Astrocyte of the spinal cord (primary cell): ENCODE results near the gene MUC20.
"Not testable (repeated sequence)": the region's sequence is repeated elsewhere in the genome, so short reads cannot be mapped to it uniquely, and the experiment has no call there.

ENCODE experiments used
- DNase-seq: peaks from one replicate; pipeline ENCODE4 v3.0.0; 2011; ENCODE audit warnings: low read depth, low spot score
- H3K4me3 ChIP-seq: 2 replicates; pipeline ENCODE4 v1.5.1; 2011; ENCODE audit warnings: low read depth, mild to moderate bottlenecking, low read length, moderate library complexity
- in situ Hi-C: cut with HindIII; loops from 2 replicates; pipeline ENCODE4 v1.10.0; 2017; ENCODE audit warnings: low sequenced_read_pairs
- TF ChIP-seq, protein P1 (sequence below): IDR thresholded peaks from 2 replicates; pipeline ENCODE4 v1.5.1; 2012; ENCODE audit warnings: low read depth, mild to moderate bottlenecking, low read length, inconsistent platforms

MUC20 gene

DNA sequence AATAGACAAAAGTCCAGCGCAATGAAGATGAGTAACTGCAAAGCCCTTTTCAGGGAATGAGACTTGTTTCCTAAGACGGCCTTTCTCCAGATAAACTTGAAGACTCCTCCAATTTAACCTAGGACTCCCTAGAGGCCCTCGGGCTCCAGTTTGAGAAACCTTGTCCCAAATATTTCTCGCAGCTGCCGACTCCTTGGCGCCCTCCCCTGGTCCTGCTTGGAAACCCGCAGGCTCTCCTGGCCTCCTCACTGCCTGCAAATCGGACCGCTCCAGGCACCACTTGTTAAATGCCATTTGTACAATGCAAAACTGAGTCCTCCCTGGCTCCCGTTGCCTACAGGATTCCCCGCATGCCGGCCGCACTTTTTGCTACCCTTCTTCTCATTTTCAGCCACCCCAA is 54.1 kb downstream of the MUC20 start:
- in situ Hi-C loops, result no loop called here
- DNase-seq, result peak; percentile 10
- no peak overlapping the region for H3K4me3 ChIP-seq
- TF ChIP-seq, protein P1, sequence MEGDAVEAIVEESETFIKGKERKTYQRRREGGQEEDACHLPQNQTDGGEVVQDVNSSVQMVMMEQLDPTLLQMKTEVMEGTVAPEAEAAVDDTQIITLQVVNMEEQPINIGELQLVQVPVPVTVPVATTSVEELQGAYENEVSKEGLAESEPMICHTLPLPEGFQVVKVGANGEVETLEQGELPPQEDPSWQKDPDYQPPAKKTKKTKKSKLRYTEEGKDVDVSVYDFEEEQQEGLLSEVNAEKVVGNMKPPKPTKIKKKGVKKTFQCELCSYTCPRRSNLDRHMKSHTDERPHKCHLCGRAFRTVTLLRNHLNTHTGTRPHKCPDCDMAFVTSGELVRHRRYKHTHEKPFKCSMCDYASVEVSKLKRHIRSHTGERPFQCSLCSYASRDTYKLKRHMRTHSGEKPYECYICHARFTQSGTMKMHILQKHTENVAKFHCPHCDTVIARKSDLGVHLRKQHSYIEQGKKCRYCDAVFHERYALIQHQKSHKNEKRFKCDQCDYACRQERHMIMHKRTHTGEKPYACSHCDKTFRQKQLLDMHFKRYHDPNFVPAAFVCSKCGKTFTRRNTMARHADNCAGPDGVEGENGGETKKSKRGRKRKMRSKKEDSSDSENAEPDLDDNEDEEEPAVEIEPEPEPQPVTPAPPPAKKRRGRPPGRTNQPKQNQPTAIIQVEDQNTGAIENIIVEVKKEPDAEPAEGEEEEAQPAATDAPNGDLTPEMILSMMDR, result peak; percentile 66

DNA sequence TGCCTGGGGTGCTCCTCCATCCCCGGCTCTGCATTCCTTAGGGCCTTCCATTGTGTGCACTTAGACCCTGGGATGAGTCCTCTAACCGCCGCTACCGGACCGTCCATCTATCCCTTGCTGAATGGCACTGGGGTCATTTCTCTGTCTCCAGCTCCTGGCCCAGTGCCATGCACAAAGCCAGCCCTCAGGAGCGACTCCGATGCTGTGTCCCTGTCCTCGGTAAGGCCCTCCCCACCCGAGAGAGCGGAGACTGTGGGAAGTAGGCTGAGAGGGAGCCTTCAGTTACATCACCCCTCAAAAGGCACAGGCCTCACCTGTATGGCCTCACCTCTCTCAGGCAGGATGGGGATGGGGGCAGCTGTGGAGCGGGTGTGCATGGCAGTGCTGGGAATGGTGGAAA is 57.2 kb downstream of the MUC20 start:
- no peak overlapping the region for H3K4me3 ChIP-seq
- in situ Hi-C loops, result no loop called here
- no peak for DNase-seq
- TF ChIP-seq, protein P1, result no peak

DNA sequence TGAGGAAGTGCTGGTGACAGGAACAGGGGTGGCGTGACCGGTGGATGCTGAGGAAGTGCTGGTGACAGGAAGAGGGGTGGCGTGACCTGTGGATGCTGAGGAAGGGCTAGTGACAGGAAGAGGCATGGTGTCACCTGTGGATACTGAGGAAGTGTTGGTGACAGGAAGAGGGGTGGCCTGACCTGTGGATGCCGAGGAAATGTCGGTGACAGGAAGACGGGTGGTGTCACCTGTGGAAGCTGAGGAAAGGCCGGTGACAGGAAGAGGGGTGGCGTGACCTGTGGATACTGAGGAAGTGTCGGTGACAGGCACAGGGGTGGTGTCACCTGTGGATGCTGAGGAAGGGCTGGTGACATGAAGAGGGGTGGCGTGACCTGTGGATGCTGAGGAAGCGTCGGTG is 60.5 kb downstream of the MUC20 start:
- in situ Hi-C loops, H3K4me3 ChIP-seq, DNase-seq: not testable (repeated sequence)
